ENCODE measurements around the gene MOAP1.
A peak's percentile ranks its signal among the peaks of the same experiment; 100 is the strongest.

DNA sequence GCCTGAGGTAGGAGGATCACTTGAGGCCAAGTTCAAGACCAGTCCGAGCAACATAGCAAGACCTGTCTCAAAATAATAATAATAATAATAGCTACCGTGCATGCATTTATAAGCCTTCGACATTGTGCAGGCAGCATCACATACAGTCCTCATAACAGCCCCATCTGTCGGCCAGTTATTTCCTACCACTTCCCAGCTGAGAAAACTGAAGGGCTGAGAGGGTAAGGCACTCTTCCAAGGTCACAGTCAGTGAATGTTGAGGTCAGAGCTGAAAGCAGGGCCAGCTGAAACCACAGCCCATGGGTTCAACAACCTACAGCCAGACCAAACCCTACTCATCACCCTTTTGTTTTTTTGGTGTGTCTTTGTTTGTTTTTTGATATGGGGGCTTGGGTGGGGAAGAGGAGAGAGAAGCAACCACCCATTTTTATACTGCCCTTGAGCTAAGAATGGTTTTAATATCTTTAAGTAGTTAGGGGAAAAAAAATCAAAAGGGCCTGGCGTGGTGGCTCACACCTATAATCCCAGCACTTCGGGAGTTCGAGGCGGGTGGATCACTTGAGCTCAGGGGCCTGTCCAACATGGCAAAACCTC lies 52.1 kb downstream of the MOAP1 start:
- TF ChIP-seq, protein P1, sequence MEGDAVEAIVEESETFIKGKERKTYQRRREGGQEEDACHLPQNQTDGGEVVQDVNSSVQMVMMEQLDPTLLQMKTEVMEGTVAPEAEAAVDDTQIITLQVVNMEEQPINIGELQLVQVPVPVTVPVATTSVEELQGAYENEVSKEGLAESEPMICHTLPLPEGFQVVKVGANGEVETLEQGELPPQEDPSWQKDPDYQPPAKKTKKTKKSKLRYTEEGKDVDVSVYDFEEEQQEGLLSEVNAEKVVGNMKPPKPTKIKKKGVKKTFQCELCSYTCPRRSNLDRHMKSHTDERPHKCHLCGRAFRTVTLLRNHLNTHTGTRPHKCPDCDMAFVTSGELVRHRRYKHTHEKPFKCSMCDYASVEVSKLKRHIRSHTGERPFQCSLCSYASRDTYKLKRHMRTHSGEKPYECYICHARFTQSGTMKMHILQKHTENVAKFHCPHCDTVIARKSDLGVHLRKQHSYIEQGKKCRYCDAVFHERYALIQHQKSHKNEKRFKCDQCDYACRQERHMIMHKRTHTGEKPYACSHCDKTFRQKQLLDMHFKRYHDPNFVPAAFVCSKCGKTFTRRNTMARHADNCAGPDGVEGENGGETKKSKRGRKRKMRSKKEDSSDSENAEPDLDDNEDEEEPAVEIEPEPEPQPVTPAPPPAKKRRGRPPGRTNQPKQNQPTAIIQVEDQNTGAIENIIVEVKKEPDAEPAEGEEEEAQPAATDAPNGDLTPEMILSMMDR (IDR thresholded peaks at IDR 0.05; ENCODE audit: low read depth, low read length): peak; percentile 35; the same call in 1 of the 2 replicates
- no peak for TF ChIP-seq EZH2phosphoT487 (IDR thresholded peaks at IDR 0.05; ENCODE audit: low read depth)

Measured in OCI-LY3 (cell line).